ENCODE data around the gene DNM1.

DNM1 gene

GRCh38 chr9:128232528-128233428, 29.6 kb downstream of the DNM1 start:
- no peaks in the 10 kb centered on the region for H4K20me1 ChIP-seq (ENCODE audit: insufficient read depth, low read length)
- no peaks in the 10 kb centered on the region for H3K36me3 ChIP-seq (ENCODE audit: insufficient read depth, low read length)
- H3F3A ChIP-seq (ENCODE audit: insufficient read depth, low read length) = no peaks in the 10 kb centered on the region
- no peak overlapping the region for H3K9ac ChIP-seq (ENCODE audit: low read length)
- peaks cover 3% of the 10 kb centered on the region; the same call in 1 of the 2 replicates for H3K27me3 ChIP-seq (ENCODE audit: insufficient read depth, low read length)
- no peak for TF ChIP-seq CTCF (IDR thresholded peaks at IDR 0.05; ENCODE audit: low read length)
- H3K9me3 ChIP-seq (ENCODE audit: low read length) = no peaks in the 10 kb centered on the region
- no peak overlapping the region for H3K4me3 ChIP-seq (ENCODE audit: low read depth, low read length, poor library complexity, severe bottlenecking)
- no peaks in the 10 kb centered on the region for H3K4me1 ChIP-seq (ENCODE audit: insufficient read depth, low read length, severe bottlenecking)
- no peak overlapping the region for H2AFZ ChIP-seq (ENCODE audit: low read length)
- H3K27ac ChIP-seq (ENCODE audit: low read depth, low read length, poor library complexity, severe bottlenecking) = no peak overlapping the region
- H3K79me2 ChIP-seq (ENCODE audit: insufficient read depth, low read length) = no peaks in the 10 kb centered on the region
- H3K4me2 ChIP-seq (ENCODE audit: low read length) = no peak overlapping the region
- H3K9me2 ChIP-seq (ENCODE audit: low read depth, low read length) = no peaks in the 10 kb centered on the region

GRCh38 chr9:128233817-128234406, 30.7 kb downstream of the DNM1 start:
- TF ChIP-seq EZH2 (IDR thresholded peaks at IDR 0.05; ENCODE audit: borderline replicate concordance, low read length) (no peak), CTCF (IDR thresholded peaks at IDR 0.05; ENCODE audit: low read length) (no peak)
- Histone ChIP-seq H3K4me3 (ENCODE audit: low read depth, low read length, poor library complexity, severe bottlenecking) (no peak overlapping the region), H3K9me3 (ENCODE audit: low read length) (no peaks in the 10 kb centered on the region), H2AFZ (ENCODE audit: low read length) (no peak overlapping the region), H3K27ac (ENCODE audit: low read depth, low read length, poor library complexity, severe bottlenecking) (no peak overlapping the region), H3K79me2 (ENCODE audit: insufficient read depth, low read length) (no peaks in the 10 kb centered on the region), H3F3A (ENCODE audit: insufficient read depth, low read length) (no peaks in the 10 kb centered on the region), H4K20me1 (ENCODE audit: insufficient read depth, low read length) (no peaks in the 10 kb centered on the region), H3K4me1 (ENCODE audit: insufficient read depth, low read length, severe bottlenecking) (no peaks in the 10 kb centered on the region), H3K9ac (ENCODE audit: low read length) (no peak overlapping the region), H3K4me2 (ENCODE audit: low read length) (no peak overlapping the region), H3K9me2 (ENCODE audit: low read depth, low read length) (no peaks in the 10 kb centered on the region), H3K27me3 (ENCODE audit: insufficient read depth, low read length) (peaks cover 3% of the 10 kb centered on the region; the same call in 1 of the 2 replicates), H3K36me3 (ENCODE audit: insufficient read depth, low read length) (no peaks in the 10 kb centered on the region)

- H3K4me1 ChIP-seq (ENCODE audit: insufficient read depth, low read length, severe bottlenecking) = peaks cover 10% of the 10 kb centered on the region
- H3K79me2 ChIP-seq (ENCODE audit: insufficient read depth, low read length) = no peaks in the 10 kb centered on the region
- no peak overlapping the region for H3K27ac ChIP-seq (ENCODE audit: low read depth, low read length, poor library complexity, severe bottlenecking)
- no peak overlapping the region for H3K4me2 ChIP-seq (ENCODE audit: low read length)
- no peaks in the 10 kb centered on the region for H3K36me3 ChIP-seq (ENCODE audit: insufficient read depth, low read length)
- H3K9me2 ChIP-seq (ENCODE audit: low read depth, low read length) = no peaks in the 10 kb centered on the region
- no peaks in the 10 kb centered on the region for H3K9me3 ChIP-seq (ENCODE audit: low read length)
- H3K9ac ChIP-seq (ENCODE audit: low read length) = no peak overlapping the region
- no peak overlapping the region for H3K4me3 ChIP-seq (ENCODE audit: low read depth, low read length, poor library complexity, severe bottlenecking)
- H3F3A ChIP-seq (ENCODE audit: insufficient read depth, low read length) = no peaks in the 10 kb centered on the region
- H3K27me3 ChIP-seq (ENCODE audit: insufficient read depth, low read length) = no peaks in the 10 kb centered on the region
- H2AFZ ChIP-seq (ENCODE audit: low read length) = no peak overlapping the region
- no peak for TF ChIP-seq CTCF (IDR thresholded peaks at IDR 0.05; ENCODE audit: low read length)
- no peak for TF ChIP-seq EZH2 (IDR thresholded peaks at IDR 0.05; ENCODE audit: borderline replicate concordance, low read length)
- H4K20me1 ChIP-seq (ENCODE audit: insufficient read depth, low read length) = no peaks in the 10 kb centered on the region
These were observed 38.9 kb downstream of the DNM1 start for GRCh38 chr9:128242124-128242523.

Data from OCI-LY1 (cell line).